ENCODE data around the gene SPHK2.
"Not testable (repeated sequence)": the region's sequence is repeated elsewhere in the genome, so short reads cannot be mapped to it uniquely, and the experiment has no call there.

The SPHK2 gene, protein sequence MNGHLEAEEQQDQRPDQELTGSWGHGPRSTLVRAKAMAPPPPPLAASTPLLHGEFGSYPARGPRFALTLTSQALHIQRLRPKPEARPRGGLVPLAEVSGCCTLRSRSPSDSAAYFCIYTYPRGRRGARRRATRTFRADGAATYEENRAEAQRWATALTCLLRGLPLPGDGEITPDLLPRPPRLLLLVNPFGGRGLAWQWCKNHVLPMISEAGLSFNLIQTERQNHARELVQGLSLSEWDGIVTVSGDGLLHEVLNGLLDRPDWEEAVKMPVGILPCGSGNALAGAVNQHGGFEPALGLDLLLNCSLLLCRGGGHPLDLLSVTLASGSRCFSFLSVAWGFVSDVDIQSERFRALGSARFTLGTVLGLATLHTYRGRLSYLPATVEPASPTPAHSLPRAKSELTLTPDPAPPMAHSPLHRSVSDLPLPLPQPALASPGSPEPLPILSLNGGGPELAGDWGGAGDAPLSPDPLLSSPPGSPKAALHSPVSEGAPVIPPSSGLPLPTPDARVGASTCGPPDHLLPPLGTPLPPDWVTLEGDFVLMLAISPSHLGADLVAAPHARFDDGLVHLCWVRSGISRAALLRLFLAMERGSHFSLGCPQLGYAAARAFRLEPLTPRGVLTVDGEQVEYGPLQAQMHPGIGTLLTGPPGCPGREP

DNA sequence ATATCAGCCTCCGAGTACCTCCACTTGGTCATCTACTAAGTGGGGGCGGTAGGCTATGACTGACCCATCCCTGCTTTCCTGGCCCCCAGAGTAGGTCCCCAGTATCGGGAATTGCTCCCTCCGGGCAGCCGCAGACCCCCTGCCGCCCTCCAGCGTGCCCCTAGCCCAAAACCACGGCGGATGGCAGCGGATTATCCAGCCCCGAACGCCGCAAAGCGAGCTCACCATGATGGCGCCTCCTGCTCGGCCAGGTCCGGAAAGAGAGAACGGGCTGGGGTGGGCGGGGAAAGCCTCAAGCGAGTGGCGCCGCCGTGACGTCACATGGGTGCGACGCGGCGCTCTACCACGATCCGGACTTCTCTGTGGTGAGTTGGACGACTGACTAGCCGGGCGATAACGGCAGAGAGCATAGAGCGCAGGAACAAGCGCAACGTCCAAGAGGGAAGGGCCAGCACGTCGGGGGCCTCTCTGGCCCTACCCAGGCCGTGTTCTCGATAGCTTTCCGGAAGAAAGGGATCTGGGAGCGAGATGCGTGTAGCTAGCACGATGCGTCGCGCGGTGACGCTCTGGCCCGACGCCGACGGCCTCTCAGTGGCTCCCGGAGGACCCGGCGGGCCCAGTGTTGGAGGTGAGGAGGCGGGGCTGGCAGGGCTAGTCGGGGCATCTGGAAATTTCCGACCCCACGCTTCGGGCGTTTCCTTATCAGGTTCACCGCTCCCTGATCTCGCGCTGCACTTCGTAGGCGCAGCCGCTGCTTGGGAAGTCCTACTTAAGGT is at the start of gene SPHK2, which contains the start of gene RPL18:
Gene SPHK2 (plus strand): TSS at position 591 of the 776 bp plus-strand sequence. CDS start 1,009 bp downstream, outside the sequence.
Gene RPL18 (minus strand): TSS at position 263 of the 776 bp plus-strand sequence. CDS start 35 bp downstream, at position 228.
- DNase-seq, result peak; percentile 96

DNA sequence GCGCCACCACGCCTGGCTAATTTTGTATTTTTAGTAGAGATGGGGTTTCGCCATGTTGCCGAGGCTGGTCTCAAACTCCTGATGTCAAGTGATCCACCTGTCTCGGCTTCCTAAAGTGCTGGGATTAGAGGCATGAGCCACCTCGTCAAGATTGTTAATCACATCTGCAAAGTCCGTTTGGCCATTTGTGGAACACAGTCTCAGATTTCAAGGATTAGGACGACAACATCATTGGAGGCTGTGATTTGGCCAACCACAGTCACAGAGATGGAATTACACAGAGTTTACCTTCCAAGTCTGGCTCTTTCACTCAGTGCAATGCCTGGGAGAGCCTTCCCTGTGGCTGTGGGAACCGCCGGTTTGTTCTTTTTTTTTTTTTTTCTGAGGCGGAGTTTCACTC is 49.5 kb upstream of the SPHK2 start:
- no peak for DNase-seq

DNA sequence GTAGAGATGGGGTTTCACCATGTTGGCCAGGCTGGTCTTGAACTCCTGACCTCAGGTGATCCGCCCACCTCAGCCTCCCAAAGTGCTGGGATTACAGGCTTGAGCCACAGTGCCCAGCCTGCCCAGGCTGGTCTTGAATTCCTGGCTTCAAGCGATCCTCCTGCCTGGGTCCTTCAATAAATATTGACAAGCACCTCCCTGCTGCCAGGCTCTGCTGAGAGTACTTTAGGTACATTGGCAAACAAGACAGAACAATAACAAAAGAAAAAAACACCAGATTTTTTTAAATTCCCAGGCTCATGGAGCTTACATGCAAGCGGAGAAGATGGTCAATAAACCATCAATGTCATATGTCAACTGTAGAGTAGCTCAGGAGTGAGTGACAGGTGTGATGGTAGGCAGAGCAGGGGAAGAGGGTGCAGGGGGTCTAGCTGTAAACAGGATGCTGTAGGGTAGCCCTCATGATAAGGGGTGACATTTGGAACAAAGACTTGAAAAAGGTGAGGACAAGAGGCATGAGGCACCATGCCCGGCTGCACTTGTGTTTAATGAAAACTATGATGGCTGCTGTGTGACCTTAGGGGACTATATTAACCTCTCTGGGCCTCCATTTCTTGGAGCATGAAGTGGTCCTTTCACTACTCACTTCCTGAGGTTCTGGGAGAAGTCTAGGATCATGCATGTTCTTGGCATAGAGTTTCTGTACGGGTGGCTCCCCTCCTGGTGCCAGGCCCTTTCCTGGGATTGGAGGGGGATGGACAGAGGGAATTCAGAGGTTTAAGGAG is 47.7 kb upstream of the SPHK2 start:
- DNase-seq, result no peak

DNA sequence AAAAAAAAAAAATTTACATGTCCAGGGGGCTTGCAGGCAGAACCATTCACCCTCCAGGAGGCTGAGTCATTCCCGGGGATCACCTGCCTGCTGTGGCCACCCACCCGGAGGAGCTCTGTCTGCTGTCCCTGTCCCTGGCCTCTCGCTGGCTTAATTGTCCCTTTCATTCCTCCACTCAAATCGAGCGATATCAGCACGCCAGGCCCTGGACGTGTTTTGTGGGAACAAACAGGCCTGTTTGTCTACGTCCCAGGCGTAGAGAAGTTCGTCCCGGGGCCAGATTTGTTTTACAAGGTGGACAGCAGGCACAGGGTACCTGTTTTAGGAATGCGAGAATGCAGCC is 46.2 kb upstream of the SPHK2 start:
- no peak for DNase-seq

DNA sequence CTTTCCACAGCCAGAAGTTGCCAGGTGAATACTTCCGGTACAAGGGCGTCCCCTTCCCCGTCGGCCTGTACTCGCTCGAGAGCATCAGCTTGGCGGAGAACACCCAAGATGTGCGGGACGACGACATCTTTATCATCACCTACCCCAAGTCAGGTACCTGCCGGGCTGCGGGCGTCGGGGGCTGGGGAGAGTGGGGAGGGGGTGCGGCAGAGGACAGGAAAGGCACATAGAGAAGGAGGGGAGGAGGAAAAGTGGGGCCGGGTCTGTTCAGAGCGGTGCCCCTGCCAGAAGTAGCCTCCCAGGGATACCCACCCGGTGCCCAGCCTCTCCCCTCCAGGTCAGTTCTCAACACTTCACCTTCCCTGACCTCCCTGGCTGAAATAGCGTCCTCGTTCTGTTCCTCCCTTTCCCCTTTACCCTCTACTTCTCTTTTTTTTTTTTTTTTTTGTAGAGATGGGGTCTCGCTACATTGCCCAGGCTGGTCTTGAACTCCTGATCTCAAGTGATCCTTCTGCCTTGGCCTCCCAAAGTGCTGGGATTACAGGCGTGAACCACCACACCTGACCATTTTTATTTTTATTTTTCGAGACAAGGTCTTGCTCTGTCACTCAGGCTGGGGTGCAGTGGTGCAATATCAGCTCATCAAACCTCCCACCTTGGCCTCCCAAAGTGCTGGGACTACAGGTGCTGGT is 43.2 kb upstream of the SPHK2 start:
- no peak for DNase-seq

DNA sequence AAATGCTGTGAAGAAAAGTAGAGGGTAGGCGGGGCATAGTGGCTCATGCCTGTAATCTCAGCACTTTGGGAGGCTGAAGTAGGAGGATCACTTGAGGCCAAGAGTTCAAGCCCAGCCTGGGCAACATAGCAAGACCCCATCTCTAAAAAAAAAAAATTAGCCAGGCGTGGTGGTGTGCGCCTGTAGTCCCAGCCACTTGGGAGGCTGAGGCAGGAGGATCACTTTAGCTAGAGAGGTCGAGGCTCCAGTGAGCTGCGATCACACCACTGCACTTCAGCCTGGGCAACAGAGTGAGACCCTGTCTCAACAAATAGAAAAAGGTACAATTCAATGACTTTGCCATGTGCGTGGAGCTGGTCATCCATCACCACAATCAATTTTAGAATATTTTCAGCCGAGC is 41.4 kb upstream of the SPHK2 start:
- DNase-seq, result not testable (repeated sequence)

DNA sequence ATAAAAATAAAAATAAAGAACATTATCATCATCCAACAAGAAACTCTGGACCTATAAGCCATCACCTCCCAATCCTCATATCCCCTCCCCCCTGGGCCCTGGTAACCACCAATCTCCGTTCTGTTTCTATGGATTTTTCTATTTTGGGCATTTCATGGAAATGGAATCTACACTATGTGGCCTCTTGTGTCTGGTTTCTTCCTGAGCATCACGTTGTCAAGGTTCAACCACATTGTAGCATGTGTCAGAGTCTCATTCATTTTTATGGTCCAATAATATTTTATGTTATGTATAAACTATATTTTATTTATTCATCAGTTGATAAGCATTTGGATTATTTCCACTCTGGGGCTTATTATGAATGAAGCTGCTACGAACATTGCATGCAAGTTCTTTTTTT is 40.4 kb upstream of the SPHK2 start:
- no peak for DNase-seq

DNA sequence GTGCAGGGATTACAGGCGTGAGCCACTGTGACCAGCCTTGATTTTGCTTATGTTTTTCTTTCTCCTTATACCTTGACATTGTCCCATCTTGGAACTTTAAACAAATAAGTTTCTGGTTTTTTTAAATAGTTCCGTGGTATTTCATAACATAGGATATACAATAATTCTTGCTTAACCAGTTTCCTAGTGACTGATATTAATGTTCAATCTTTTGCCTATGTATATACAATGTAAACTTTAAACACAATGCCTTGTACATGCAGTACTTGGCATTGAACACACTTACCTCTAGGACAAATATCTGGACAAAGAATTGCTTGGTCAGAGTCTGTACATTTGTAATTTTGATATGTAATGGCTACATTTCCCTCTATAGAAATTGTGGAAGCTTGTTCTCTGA is 37.1 kb upstream of the SPHK2 start:
- DNase-seq, result no peak

DNA sequence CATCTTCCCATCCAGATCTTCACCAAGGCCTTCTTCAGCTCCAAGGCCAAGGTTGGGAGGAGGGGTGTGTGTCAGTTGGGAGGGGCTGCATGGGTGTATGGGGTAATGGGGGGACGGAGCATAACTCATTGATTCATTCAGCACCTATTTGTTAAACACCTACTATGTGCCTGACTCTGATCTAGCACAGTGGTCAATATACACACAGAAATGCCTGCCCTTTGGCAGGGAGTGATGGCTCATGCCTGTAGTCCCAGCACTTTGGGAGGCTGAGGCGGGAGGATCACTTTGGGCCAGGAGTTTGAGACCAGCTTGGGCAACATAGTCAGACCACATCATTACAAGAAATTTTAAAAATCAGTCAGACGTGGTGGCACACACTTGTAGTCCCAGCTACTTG is 31.9 kb upstream of the SPHK2 start:
- DNase-seq, result no peak

DNA sequence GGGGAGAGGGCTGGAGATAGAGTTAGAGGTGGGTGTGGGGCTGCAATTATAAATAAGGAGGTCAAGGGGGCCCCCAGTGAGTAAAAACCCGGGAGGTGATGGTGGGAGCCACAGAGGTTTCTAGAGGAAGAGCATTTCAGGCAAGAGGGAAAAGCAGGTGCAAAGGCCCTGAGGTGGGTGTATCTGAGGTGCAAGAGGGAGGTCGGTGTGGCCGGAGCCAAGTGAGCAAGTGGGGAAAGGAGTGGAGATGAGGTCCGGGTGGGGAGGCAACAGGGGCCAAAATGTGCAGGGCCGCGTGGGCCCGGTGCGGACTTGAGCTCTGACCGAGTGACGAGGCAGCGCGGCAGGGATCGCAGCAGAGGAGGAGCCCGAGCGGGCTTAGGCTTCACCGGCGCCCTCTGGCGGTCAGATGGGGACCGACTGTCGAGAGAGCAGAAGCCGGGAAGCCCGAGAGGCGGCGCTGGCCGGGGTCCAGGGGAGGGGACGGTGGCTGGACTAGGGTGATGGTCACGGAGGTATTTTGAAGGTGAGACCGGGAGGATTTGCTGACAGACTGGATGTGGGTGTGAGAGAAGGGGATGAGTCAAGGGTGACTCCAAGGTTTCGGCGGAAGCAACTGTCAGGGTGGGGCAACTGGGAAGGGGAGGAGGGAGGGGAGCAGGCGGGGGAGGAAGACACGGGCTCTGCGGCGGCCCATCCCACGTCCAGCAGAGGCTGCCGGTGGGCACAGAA is 30.5 kb upstream of the SPHK2 start:
- peak; percentile 91 to 92 for DNase-seq

DNA sequence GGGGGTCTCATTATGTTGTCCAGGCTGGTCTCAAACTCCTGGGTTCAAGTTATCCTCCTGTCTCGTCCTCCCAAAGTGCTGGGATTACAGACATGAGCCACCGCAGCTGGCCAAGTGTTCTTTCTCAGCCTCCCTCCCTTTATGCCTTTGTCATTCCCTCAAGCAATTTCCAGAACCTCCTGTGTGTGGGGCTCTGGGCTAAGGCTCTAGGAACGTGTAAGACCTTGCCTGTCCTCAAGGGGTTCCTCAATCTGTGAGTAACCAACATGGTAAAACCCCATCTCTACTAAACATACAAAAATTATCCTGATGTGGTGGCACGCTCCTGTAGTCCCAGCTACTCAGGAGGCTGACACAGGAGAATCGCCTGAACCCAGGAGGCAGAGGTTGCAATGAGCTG is 28.3 kb upstream of the SPHK2 start:
- no peak for DNase-seq

DNA sequence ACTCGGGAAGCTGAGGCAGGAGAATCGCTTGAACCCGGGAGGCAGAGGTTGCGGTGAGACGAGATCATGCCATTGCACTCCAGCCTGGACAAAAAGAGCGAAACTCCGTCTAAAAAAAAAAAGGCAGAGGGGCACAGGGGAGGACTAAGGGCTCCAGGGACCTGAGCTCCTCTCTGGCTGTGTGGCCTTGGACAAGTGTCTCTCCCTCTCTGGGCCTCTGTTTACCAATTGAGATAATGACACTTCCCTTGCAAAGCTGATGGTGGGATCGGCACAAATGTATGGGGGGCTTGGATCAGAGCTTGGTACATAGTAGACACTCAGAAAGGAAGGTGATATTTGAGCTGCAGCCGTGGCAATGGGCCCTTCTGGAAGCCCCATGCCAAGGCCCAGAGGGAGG is 24.1 kb upstream of the SPHK2 start:
- no peak for DNase-seq

DNA sequence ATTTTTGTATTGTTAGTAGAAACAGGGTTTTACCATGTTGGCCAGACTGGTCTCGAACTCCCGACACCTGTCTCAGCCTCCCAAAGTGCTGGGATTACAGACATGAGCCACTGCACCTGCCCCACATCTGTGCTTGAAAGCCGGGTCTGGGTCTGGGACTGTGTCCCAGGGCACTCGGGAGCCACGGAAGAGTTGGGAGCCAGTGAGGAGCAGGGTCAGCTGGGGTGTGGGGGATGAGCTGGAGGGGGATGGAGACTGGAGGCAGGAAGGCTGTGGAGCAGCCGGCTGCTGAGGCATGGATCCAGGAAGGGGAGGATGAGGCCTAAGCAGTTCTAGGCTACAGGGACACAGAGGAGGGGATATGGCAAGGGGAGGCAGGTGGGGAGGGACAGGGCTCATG is 23.5 kb upstream of the SPHK2 start:
- no peak for DNase-seq

DNA sequence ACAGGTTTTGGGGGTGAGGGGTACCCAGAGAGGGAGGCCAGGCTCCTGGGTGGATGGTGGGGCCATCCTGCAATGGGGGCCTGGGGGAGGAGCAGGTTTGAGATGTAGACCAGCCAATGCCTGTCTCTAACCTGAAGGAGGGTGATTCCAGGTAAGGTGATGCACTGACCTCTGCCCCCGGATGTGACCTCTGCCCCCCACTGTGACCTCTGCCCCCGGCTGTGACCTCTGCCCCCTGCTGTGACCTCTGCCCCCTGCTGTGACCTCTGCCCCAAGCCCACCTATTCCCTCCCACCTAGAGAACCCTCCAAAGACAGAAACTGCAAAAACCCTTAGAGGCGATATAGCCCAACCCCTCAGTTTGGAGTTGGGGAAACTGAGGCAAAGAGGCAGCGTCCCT is 23.1 kb upstream of the SPHK2 start:
- DNase-seq, result no peak

DNA sequence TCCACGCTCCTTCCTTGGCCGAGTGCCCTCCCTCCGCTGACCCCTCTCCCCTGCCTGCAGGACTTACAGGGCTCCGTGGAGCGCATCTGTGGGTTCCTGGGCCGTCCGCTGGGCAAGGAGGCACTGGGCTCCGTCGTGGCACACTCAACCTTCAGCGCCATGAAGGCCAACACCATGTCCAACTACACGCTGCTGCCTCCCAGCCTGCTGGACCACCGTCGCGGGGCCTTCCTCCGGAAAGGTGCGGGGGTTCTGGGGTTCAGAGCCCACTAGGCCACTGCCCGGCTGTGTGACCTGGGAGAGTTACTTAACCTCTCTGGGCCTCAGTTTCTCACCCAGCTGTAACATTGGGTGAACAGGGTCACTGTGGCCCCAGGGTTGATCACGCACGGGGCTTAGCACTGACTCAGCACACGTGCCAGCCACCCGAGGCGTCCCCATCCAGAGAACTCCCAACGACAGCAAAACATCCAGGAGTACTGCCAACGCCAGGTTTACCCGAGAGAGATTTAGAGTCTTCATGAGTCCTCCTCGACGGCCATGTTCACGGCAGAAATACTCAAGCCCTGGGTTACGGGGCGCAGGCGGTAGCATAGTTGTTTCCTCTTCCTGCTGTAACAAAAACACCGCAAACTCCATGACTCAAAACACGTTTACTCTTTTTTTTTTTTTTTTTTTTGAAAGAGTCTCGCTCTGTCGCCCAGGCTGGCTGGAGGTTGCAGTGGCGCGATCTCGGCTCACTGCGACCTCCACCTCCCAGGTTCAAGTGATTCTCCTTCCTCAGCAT is 22.4 kb upstream of the SPHK2 start:
- peak; percentile 48 to 51 for DNase-seq

DNA sequence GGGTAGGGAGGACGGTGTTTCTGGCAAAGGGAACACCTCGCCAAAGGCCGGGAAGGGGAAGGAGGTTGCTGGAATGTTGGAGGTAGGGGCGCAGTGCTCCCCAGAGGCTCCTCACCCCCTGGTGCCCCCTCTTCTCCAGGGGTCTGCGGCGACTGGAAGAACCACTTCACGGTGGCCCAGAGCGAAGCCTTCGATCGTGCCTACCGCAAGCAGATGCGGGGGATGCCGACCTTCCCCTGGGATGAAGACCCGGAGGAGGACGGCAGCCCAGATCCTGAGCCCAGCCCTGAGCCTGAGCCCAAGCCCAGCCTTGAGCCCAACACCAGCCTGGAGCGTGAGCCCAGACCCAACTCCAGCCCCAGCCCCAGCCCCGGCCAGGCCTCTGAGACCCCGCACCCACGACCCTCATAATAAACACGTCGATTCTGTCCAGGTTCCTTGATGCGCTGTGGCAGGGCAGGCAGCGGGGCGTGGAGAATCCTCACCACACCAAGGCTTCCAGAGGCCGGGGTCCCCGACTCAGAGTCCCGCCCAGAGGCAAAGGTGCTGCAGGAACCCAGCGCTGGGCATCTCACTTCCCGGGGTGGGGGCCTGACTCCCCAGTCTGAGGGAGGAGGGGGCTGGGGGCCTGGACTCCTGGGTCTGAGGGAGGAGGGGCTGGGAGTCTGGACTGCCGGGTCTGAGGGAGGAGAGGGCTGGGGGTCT is 20.2 kb upstream of the SPHK2 start:
- DNase-seq, result no peak

DNA sequence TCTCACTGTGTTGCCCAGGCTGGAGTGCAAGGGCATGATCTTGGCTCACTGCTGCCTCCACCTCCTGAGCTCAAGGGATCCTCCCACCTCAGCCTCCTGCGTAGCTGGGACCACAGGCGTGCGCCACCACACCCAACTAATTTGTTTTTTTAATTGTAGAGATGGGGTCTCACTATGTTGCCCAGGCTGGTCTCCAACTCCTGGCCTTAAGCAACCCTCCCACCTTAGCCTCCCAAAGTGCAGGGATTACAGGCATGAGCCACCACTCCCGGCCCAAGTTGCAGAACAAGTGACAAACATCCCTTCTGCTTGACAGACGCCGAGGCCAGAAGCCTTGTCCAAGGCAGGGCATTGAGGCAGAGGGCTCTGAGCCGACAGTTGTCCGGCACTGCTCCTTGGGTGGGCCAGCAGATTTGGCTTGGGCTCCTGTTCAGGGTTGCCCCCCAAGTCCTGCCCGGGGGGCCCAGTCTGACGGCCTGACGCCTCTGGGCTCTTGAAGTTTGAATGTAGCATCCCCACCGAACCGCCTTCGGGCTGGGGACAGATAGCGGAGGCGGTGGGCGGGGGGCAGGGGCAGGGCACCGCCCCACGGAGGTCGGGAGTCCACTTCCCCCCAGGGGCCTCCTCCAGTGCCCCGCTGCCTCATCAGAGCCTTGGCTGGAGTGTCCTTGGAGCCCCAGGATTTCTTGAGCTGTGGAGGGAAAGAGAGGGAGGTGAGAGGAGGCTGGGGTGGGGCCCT is 18.5 kb upstream of the SPHK2 start:
- DNase-seq, result no peak

DNA sequence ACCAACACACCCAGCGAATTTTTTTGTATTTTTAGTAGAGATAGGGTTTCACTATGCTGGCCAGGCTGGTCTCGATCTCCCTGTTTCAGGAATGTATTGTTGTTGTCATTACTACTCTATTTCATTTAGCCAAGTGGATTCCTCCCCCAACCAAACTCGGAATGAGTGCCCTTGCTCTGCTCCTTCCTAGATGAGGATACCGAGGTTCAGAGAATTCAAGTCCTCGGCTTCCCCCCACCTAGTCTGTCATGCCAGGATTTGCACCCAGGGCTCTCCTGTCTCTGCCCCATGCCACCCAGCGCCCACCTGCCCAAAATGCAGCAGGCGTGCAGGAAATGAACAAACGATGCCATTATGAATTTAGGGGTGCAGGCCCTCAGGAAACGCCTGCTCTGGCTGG is 16.3 kb upstream of the SPHK2 start:
- no peak for DNase-seq

DNA sequence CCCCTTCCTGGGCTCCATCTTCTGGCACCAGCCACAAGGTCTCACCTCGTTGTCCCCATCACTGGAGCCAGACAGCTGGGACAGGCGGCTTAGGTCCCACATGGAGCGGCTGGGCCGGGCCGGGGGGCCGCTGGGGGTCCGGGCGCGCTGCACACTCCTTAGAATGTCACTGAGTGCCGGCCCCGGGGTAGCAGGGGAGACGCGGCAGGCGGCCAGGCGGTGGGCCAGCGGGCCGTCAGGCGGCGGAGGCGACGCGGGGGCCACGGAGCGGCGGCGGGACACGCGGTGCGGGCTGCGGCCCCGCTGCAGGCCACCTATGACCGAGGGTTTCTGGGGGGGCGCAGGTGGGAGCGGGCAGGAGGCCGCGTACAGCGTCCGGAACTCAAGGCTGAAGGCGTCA is 15.9 kb upstream of the SPHK2 start:
- DNase-seq, result no peak

Data from activated CD4-positive, alpha-beta T cell treated with anti-CD3 and anti-CD28 coated beads, Interleukin-2, amount 50 U/mL, for 48 hours (primary cell).